HepG2 (cell line): ENCODE data around the gene RFFL. TPM values are rescaled to one million over a fixed set of nuclear protein-coding genes. Genes with fewer than 3 reads are reported as not detected.

Source experiments
- ATF2 ChIP-seq: sonication (generic); formaldehyde crosslinking; IDR thresholded peaks from 2 replicates; pipeline ENCODE4 v1.4.0; 2020; ENCODE audit warnings: missing genetic modification reagents
- BORCS8-MEF2B ChIP-seq: sonication (generic); formaldehyde crosslinking; IDR thresholded peaks from 2 replicates; pipeline ENCODE4 v1.8.0; 2022; ENCODE audit warnings: mild to moderate bottlenecking, missing genetic modification reagents
- CEBPB ChIP-seq: IDR thresholded peaks from 2 replicates; pipeline ENCODE4 v1.6.1; 2011; ENCODE audit warnings: low read depth, low read length, improper control_type of control experiment, borderline replicate concordance
- HMG20B ChIP-seq: conservative IDR thresholded peaks from 2 replicates; pipeline ENCODE4 v1.6.1; 2016; ENCODE audit warnings: missing genetic modification reagents, missing compliant biosample characterization
- JDP2 ChIP-seq: sonication (generic); formaldehyde crosslinking; IDR thresholded peaks from 2 replicates; pipeline ENCODE4 v1.8.1; 2022; ENCODE audit warnings: missing genetic modification reagents, borderline replicate concordance
- PLSCR1 ChIP-seq: sonication (generic); formaldehyde crosslinking; IDR thresholded peaks from 2 replicates; pipeline ENCODE4 v1.5.0; 2020; ENCODE audit warnings: missing genetic modification reagents, mild to moderate bottlenecking, borderline replicate concordance
- POLR2AphosphoS2 ChIP-seq: IDR thresholded peaks from 2 replicates; pipeline ENCODE4 v1.6.1; 2011; ENCODE audit warnings: low read depth, low read length, improper control_type of control experiment
- ZBTB46 ChIP-seq: sonication (generic); formaldehyde crosslinking; IDR thresholded peaks from 2 replicates; pipeline ENCODE4 v1.4.0; 2020; ENCODE audit warnings: mild to moderate bottlenecking, missing genetic modification reagents, borderline replicate concordance
- ZEB1 ChIP-seq: IDR thresholded peaks from 2 replicates; pipeline ENCODE4 v1.6.1; 2012; ENCODE audit warnings: mild to moderate bottlenecking, low read depth, inconsistent platforms; ENCODE audit not compliant: insufficient replicate concordance
- ZMYM4 ChIP-seq: sonication (generic); formaldehyde crosslinking; IDR thresholded peaks from 2 replicates; pipeline ENCODE4 v1.8.1; 2023; ENCODE audit warnings: mild to moderate bottlenecking, missing genetic modification reagents
- ZNF318 ChIP-seq: sonication (generic); formaldehyde crosslinking; IDR thresholded peaks from 2 replicates; pipeline ENCODE4 v1.4.0; 2020; ENCODE audit warnings: mild to moderate bottlenecking, missing genetic modification reagents
- ZNF430 ChIP-seq: sonication (generic); formaldehyde crosslinking; IDR thresholded peaks from 2 replicates; pipeline ENCODE4 v1.9.0; 2021; ENCODE audit warnings: mild to moderate bottlenecking, missing genetic modification reagents
- polyA plus RNA-seq, 8 experiments: library from polyadenylated mRNA; depleted of rRNA in 3 of 8; stranded (reverse) in 7 of 8; unstranded in 1 of 8; fragments of >200 nt; fragmentation: Illumina TruSeq in 4 of 8; extraction: Trizol in 4 of 8; gene quantifications; 2 replicates each; pipeline versions ENCODE4 v1.2.1 to v1.2.3, GENCODE V29; 2011 to 2016; ENCODE audit warnings: low read depth in 4 of 8, missing spikeins in 1 of 8, mixed read lengths in 1 of 8; ENCODE audit not compliant: insufficient read depth in 1 of 8
- total RNA-seq, 5 experiments: library from RNA; depleted of rRNA; stranded (reverse); fragments of >200 nt; fragmentation: Illumina TruSeq; extraction: Trizol; gene quantifications; 2 replicates each; pipeline ENCODE4 v1.2.3, GENCODE V29; 2016; ENCODE audit warnings: low read depth in 1 of 5
- TF ChIP-seq, protein P1 (sequence below): sonication (generic); formaldehyde crosslinking; conservative IDR thresholded peaks from 2 replicates; pipeline ENCODE4 v1.4.0; 2020; ENCODE audit warnings: missing genetic modification reagents
- TF ChIP-seq, protein P2 (sequence below): IDR thresholded peaks from 2 replicates; pipeline ENCODE4 v1.6.1; 2016; ENCODE audit warnings: mild to moderate bottlenecking, missing biosample characterization, missing genetic modification reagents

RFFL gene
- total and polyA plus RNA-seq, 2 of the 13 experiments (the other 11 are each of a cell fraction or from before 2014, with no cell fraction given), result 24.3 to 48.6 TPM

GRCh38 chr17:34961093-34961911 is 102.2 kb downstream of the RFFL start, which contains the start of the genes CCT6B and ZNF830 (continued):
- TF ChIP-seq ZBTB46 (CRISPR knock-in tag) (no peak), PLSCR1 (CRISPR knock-in tag) (no peak), ZEB1 (no peak), ATF2 (CRISPR knock-in tag) (no peak; the same call in 1 of the 2 replicates), BORCS8-MEF2B (CRISPR knock-in tag) (no peak; the same call in 1 of the 2 replicates), HMG20B (peak; percentile 14; the same call in 1 of the 2 replicates), JDP2 (CRISPR knock-in tag) (no peak), ZNF430 (CRISPR knock-in tag) (peak; percentile 35; the same call in 1 of the 2 replicates), ZNF318 (CRISPR knock-in tag) (no peak), POLR2AphosphoS2 (no peak), CEBPB (no peak), ZMYM4 (peak; percentile 97)
- TF ChIP-seq, protein P1, sequence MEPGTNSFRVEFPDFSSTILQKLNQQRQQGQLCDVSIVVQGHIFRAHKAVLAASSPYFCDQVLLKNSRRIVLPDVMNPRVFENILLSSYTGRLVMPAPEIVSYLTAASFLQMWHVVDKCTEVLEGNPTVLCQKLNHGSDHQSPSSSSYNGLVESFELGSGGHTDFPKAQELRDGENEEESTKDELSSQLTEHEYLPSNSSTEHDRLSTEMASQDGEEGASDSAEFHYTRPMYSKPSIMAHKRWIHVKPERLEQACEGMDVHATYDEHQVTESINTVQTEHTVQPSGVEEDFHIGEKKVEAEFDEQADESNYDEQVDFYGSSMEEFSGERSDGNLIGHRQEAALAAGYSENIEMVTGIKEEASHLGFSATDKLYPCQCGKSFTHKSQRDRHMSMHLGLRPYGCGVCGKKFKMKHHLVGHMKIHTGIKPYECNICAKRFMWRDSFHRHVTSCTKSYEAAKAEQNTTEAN (CRISPR knock-in tag), result no peak
- TF ChIP-seq, protein P2, sequence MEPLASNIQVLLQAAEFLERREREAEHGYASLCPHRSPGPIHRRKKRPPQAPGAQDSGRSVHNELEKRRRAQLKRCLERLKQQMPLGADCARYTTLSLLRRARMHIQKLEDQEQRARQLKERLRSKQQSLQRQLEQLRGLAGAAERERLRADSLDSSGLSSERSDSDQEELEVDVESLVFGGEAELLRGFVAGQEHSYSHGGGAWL (CRISPR knock-in tag), result peak; percentile 60
